Measurements from ENCODE around the gene CD300A.

GRCh38 chr17:74514632-74515334 is 48.3 kb downstream of the CD300A start:
- TF ChIP-seq CTCF (IDR thresholded peaks at IDR 0.05; ENCODE audit: low read depth, low read length) (no peak), MAX (IDR thresholded peaks at IDR 0.05; ENCODE audit: low read depth, low read length) (no peak), POLR2A (IDR thresholded peaks at IDR 0.05; ENCODE audit: extremely low read depth, insufficient read length) (no peak)

Data from NB4 (cell line).